Astrocyte (in vitro differentiated cells and primary cell): ENCODE results near the gene HOXD1. TPM values are rescaled to one million over a fixed set of nuclear protein-coding genes. Genes with fewer than 3 reads are reported as not detected.
A peak's percentile ranks its signal among the peaks of the same experiment; 100 is the strongest.

Experiments used
- DNase-seq: peaks from one replicate; pipeline ENCODE4 v3.0.0-alpha.2; 2010; ENCODE audit warnings: low read depth
- FAIRE-seq: peaks from 2 replicates; lab custom pipeline; 2011; peaks lifted over from hg19 to GRCh38; lab: Jason Lieb, UNC
- H2AFZ ChIP-seq: 2 replicates; pipeline ENCODE4 v1.6.0; 2012; ENCODE audit warnings: low read depth, low read length, inconsistent platforms
- H3K27ac ChIP-seq: 2 replicates; pipeline ENCODE4 v1.5.1; 2011; ENCODE audit warnings: low read depth, low read length, inconsistent platforms
- H3K27me3 ChIP-seq: 2 replicates; pipeline ENCODE4 v1.6.0; 2011; ENCODE audit warnings: low read length, inconsistent platforms; ENCODE audit not compliant: insufficient read depth
- H3K36me3 ChIP-seq: 2 replicates; pipeline ENCODE4 v1.5.1; 2011; ENCODE audit warnings: low read length, inconsistent platforms; ENCODE audit not compliant: insufficient read depth
- H3K4me1 ChIP-seq: 2 replicates; pipeline ENCODE4 v1.5.1; 2011; ENCODE audit warnings: low read length, inconsistent platforms; ENCODE audit not compliant: insufficient read depth
- H3K4me2 ChIP-seq: 2 replicates; pipeline ENCODE4 v1.6.0; 2012; ENCODE audit warnings: low read length, inconsistent platforms
- H3K4me3 ChIP-seq: 2 replicates; pipeline ENCODE4 v1.5.1; 2011; ENCODE audit warnings: low read depth, mild to moderate bottlenecking, low read length, inconsistent platforms; ENCODE audit not compliant: insufficient read depth
- H3K79me2 ChIP-seq: 2 replicates; pipeline ENCODE4 v1.6.0; 2012; ENCODE audit warnings: mild to moderate bottlenecking, low read length, inconsistent platforms; ENCODE audit not compliant: insufficient read depth
- H3K9ac ChIP-seq: 2 replicates; pipeline ENCODE4 v1.6.0; 2012; ENCODE audit warnings: mild to moderate bottlenecking, low read length, inconsistent platforms
- H3K9me3 ChIP-seq: 2 replicates; pipeline ENCODE4 v1.5.1; 2012; ENCODE audit warnings: low read depth, mild to moderate bottlenecking, low read length, inconsistent platforms; ENCODE audit not compliant: insufficient read depth
- H4K20me1 ChIP-seq: 2 replicates; pipeline ENCODE4 v1.6.0; 2012; ENCODE audit warnings: low read length, inconsistent platforms; ENCODE audit not compliant: insufficient read depth
- H3K27ac Mint-ChIP-seq: one replicate; pipeline ENCODE4 v1.8.0; 2021; ENCODE audit warnings: mild to moderate bottlenecking, mixed read lengths; ENCODE audit not compliant: unreplicated experiment
- H3K27me3 Mint-ChIP-seq: one replicate; pipeline ENCODE4 v1.8.0; 2021; ENCODE audit warnings: low read depth, mixed read lengths; ENCODE audit not compliant: unreplicated experiment
- H3K36me3 Mint-ChIP-seq: one replicate; pipeline ENCODE4 v1.8.0; 2021; ENCODE audit warnings: low read depth, mixed read lengths; ENCODE audit not compliant: unreplicated experiment
- H3K4me1 Mint-ChIP-seq: one replicate; pipeline ENCODE4 v1.8.0; 2021; ENCODE audit warnings: low read depth, mixed read lengths; ENCODE audit not compliant: unreplicated experiment
- H3K4me3 Mint-ChIP-seq: one replicate; pipeline ENCODE4 v1.8.0; 2021; ENCODE audit warnings: mild to moderate bottlenecking, moderate library complexity, mixed read lengths; ENCODE audit not compliant: unreplicated experiment
- H3K9me3 Mint-ChIP-seq: one replicate; pipeline ENCODE4 v1.8.0; 2021; ENCODE audit warnings: mild to moderate bottlenecking, mixed read lengths; ENCODE audit not compliant: unreplicated experiment
- EZH2 ChIP-seq: IDR thresholded peaks from 2 replicates; pipeline ENCODE4 v1.6.1; 2012; ENCODE audit warnings: mild to moderate bottlenecking, low read length, inconsistent platforms; ENCODE audit not compliant: insufficient read depth
- total RNA-seq: library from RNA; stranded (reverse); gene quantifications from 2 replicates; pipeline ENCODE4 v1.2.1, GENCODE V29; 2021
- TF ChIP-seq, protein P1 (sequence below): IDR thresholded peaks from 2 replicates; pipeline ENCODE4 v1.5.1; 2011; ENCODE audit warnings: low read depth, mild to moderate bottlenecking, inconsistent platforms, low read length, moderate library complexity; ENCODE audit not compliant: insufficient read depth

Gene HOXD1
- total RNA-seq, 1 donor from 2014 or later = not detected

GRCh38 chr2:176150584-176151441 lies 37.7 kb upstream of the HOXD1 start:
- peaks cover 2% of the 10 kb centered on the region for H3K36me3 Mint-ChIP-seq
- Histone ChIP-seq H3K27me3 (peaks cover 85% of the 10 kb centered on the region), H3K4me2 (peak overlapping the region; percentile 81), H3K4me1 (no peaks in the 10 kb centered on the region), H3K27ac (no peak overlapping the region), H2AFZ (no peak overlapping the region), H3K79me2 (no peaks in the 10 kb centered on the region), H3K36me3 (no peaks in the 10 kb centered on the region), H3K4me3 (peak overlapping the region; percentile 55), H3K9me3 (peaks cover 2% of the 10 kb centered on the region), H3K9ac (no peak overlapping the region), H4K20me1 (no peaks in the 10 kb centered on the region)
- H3K27me3 Mint-ChIP-seq = peaks cover 91% of the 10 kb centered on the region
- peaks cover 36% of the 10 kb centered on the region for H3K9me3 Mint-ChIP-seq
- no peak for TF ChIP-seq EZH2
- TF ChIP-seq, protein P1, sequence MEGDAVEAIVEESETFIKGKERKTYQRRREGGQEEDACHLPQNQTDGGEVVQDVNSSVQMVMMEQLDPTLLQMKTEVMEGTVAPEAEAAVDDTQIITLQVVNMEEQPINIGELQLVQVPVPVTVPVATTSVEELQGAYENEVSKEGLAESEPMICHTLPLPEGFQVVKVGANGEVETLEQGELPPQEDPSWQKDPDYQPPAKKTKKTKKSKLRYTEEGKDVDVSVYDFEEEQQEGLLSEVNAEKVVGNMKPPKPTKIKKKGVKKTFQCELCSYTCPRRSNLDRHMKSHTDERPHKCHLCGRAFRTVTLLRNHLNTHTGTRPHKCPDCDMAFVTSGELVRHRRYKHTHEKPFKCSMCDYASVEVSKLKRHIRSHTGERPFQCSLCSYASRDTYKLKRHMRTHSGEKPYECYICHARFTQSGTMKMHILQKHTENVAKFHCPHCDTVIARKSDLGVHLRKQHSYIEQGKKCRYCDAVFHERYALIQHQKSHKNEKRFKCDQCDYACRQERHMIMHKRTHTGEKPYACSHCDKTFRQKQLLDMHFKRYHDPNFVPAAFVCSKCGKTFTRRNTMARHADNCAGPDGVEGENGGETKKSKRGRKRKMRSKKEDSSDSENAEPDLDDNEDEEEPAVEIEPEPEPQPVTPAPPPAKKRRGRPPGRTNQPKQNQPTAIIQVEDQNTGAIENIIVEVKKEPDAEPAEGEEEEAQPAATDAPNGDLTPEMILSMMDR = no peak
- H3K4me3 Mint-ChIP-seq = no peak overlapping the region
- DNase-seq (no peak), FAIRE-seq (no peak)
- no peak overlapping the region for H3K27ac Mint-ChIP-seq
- no peaks in the 10 kb centered on the region for H3K4me1 Mint-ChIP-seq

DNA sequence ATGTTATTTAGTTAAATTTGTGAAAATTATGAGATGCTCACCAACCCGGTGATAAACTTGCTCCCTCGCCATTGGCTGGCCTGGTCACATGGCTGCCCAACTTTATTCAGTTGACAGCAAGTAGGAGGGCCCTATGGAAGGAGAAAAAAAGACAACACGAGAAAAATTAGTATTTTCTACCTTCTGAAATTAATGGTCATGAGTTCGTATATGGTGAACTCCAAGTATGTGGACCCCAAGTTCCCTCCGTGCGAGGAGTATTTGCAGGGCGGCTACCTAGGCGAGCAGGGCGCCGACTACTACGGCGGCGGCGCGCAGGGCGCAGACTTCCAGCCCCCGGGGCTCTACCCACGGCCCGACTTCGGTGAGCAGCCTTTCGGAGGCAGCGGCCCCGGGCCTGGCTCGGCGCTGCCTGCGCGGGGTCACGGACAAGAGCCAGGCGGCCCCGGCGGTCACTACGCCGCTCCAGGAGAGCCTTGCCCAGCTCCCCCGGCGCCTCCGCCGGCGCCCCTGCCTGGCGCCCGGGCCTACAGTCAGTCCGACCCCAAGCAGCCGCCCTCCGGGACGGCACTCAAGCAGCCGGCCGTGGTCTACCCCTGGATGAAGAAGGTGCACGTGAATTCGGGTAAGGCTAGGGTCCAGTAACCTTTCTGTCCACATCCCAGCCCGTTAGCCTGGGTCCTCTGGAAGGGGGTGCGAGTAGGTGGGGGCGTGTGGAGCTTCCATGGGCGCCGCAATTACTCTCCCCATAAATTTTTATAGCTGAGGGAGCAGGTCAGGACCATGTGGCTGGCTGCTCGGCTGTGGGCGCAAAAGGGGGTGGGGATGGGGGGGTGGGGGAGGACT lies 36.8 kb upstream of the HOXD1 start, which contains the start of gene HOXD4:
TSS of gene HOXD4 (plus strand) at position 109 of the 846 bp plus-strand sequence. CDS start at position 193, 84 bp downstream.
- peak; percentile 65 for TF ChIP-seq EZH2
- TF ChIP-seq, protein P1 = no peak
- no peak for FAIRE-seq

More for the DNA sequence above, 36.8 kb upstream of the HOXD1 start, which contains the start of gene HOXD4:
- Histone ChIP-seq H3K27ac (peak within 1 kb of the TSS; percentile 12), H2AFZ (peak within 1 kb of the TSS; percentile 37), H3K79me2 (no peaks in the 10 kb centered on the region), H3K9ac (peak within 1 kb of the TSS; percentile 81), H3K4me3 (peak within 1 kb of the TSS; percentile 57), H3K9me3 (peaks cover 2% of the 10 kb centered on the region), H4K20me1 (no peaks in the 10 kb centered on the region), H3K4me1 (no peaks in the 10 kb centered on the region), H3K27me3 (peaks cover 85% of the 10 kb centered on the region), H3K36me3 (no peaks in the 10 kb centered on the region), H3K4me2 (peak within 1 kb of the TSS; percentile 81)
- H3K4me3 Mint-ChIP-seq = no peak within 1 kb of the TSS
- peaks cover 2% of the 10 kb centered on the region for H3K36me3 Mint-ChIP-seq
- peaks cover 91% of the 10 kb centered on the region for H3K27me3 Mint-ChIP-seq
- no peaks in the 10 kb centered on the region for H3K4me1 Mint-ChIP-seq
- no peak within 1 kb of the TSS for H3K27ac Mint-ChIP-seq
- DNase-seq = peak; percentile 56
- peaks cover 36% of the 10 kb centered on the region for H3K9me3 Mint-ChIP-seq
